SK-N-SH (cell line): Measurements from ENCODE around the gene DNASE2B.

Source experiments
- CTCF ChIP-seq: fragments of 200-600 bp; sonication (generic); IDR thresholded peaks from 2 replicates; pipeline ENCODE4 v1.6.1; 2017; ENCODE audit warnings: antibody characterized with exemption, mild to moderate bottlenecking, moderate library complexity
- JUND ChIP-seq: IDR thresholded peaks from 2 replicates; pipeline ENCODE4 v1.4.0; 2012
- NFIC ChIP-seq: IDR thresholded peaks from 2 replicates; pipeline ENCODE4 v1.4.0; 2012; ENCODE audit warnings: borderline replicate concordance
- YY1 ChIP-seq: IDR thresholded peaks from 2 replicates; pipeline ENCODE4 v1.4.0; 2012; ENCODE audit warnings: low read depth, mild to moderate bottlenecking

DNA sequence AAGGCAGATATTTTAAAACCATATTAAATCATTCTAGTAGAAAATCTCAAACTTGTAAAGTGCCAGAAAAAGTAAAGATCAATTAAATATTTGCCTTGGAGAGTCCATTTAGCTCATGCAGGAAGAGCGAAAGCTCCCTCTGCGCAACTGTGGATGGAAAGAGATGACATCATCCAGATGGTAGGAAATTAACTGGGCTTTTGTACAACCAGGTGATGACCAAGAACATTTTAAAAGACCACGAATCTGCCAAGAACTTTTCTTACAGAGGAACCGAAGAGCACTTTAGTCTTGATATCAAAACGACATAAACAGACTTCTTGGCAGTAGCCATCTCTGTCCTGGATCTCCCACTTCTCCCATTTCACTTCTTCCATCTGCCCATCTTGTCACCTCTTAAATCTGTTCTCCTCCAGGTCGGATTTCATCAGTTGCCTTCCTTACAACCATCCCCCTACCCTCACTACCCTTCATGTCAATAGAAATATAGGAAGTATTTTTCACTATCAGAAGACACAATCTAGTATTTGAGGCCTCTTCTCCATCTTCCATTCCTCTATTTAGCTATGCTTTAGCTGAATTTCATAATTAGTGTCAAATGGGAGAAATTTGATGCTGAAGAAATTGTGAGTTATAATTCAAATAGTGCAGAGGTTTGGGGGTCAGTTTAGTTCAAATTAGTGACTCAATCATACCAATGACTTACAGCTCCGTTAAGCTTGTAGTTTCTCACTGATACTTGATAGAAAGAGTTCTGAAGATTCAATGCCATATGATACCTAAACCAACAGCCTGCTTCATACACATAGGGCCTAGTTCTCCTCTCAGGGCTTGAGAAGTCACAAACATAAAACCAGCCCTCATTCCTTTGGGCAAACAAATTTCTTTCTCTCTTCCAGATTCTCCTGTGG lies 22.0 kb upstream of the DNASE2B start:
- no peak for TF ChIP-seq CTCF
- TF ChIP-seq JUND, result no peak
- TF ChIP-seq NFIC, result no peak
- TF ChIP-seq YY1, result no peak
